HepG2 (cell line): ENCODE results near the gene FGF1. TPM values are rescaled to one million over a fixed set of nuclear protein-coding genes. Genes with fewer than 3 reads are reported as not detected.

Source experiments
- CEBPZ ChIP-seq: IDR thresholded peaks from 2 replicates; pipeline ENCODE4 v1.6.1; 2012; ENCODE audit warnings: low read length, improper control_type of control experiment
- LCORL ChIP-seq, 2 experiments: fragments of 450-650 bp in 1 of 2; sonication (generic) in 1 of 2; formaldehyde crosslinking in 1 of 2; IDR thresholded peaks; 2 replicates each; pipeline versions ENCODE4 v1.5.0 to v1.6.1; 2017 to 2020; ENCODE audit warnings: antibody characterized with exemption in 1 of 2, missing genetic modification reagents in 1 of 2
- MAZ ChIP-seq, 2 experiments: sonication (generic) in 1 of 2; formaldehyde crosslinking in 1 of 2; IDR thresholded peaks; 2 replicates each; pipeline versions ENCODE4 v1.5.0 to v1.6.1; 2012 to 2020; ENCODE audit warnings: low read depth in 2 of 2, mild to moderate bottlenecking in 2 of 2, borderline replicate concordance in 1 of 2, improper control_type of control experiment in 1 of 2, low read length in 1 of 2, missing genetic modification reagents in 1 of 2, moderate library complexity in 1 of 2
- SOX5 ChIP-seq: IDR thresholded peaks from 2 replicates; pipeline ENCODE4 v1.6.1; 2016; ENCODE audit warnings: borderline replicate concordance
- YY1 ChIP-seq: IDR thresholded peaks from 2 replicates; pipeline ENCODE4 v1.6.1; 2011; ENCODE audit warnings: low read length, low read depth, moderate library complexity, mild to moderate bottlenecking; ENCODE audit not compliant: insufficient read depth, insufficient replicate concordance
- ZBTB10 ChIP-seq: sonication (generic); formaldehyde crosslinking; IDR thresholded peaks from 2 replicates; pipeline ENCODE4 v1.4.0; 2020; ENCODE audit warnings: missing genetic modification reagents, borderline replicate concordance
- ZNF274 ChIP-seq: sonication (generic); formaldehyde crosslinking; IDR thresholded peaks from 2 replicates; pipeline ENCODE4 v1.5.1; 2020; ENCODE audit warnings: mild to moderate bottlenecking, missing genetic modification reagents
- ZNF713 ChIP-seq: sonication (generic); formaldehyde crosslinking; IDR thresholded peaks from 2 replicates; pipeline ENCODE4 v1.4.0; 2020; ENCODE audit warnings: mild to moderate bottlenecking, missing genetic modification reagents
- polyA plus RNA-seq, 8 experiments: library from polyadenylated mRNA; depleted of rRNA in 3 of 8; stranded (reverse) in 7 of 8; unstranded in 1 of 8; fragments of >200 nt; fragmentation: Illumina TruSeq in 4 of 8; extraction: Trizol in 4 of 8; gene quantifications; 2 replicates each; pipeline versions ENCODE4 v1.2.1 to v1.2.3, GENCODE V29; 2011 to 2016; ENCODE audit warnings: low read depth in 4 of 8, missing spikeins in 1 of 8, mixed read lengths in 1 of 8; ENCODE audit not compliant: insufficient read depth in 1 of 8
- total RNA-seq, 5 experiments: library from RNA; depleted of rRNA; stranded (reverse); fragments of >200 nt; fragmentation: Illumina TruSeq; extraction: Trizol; gene quantifications; 2 replicates each; pipeline ENCODE4 v1.2.3, GENCODE V29; 2016; ENCODE audit warnings: low read depth in 1 of 5
- TF ChIP-seq, protein P1 (sequence below): sonication (generic); formaldehyde crosslinking; IDR thresholded peaks from 2 replicates; pipeline ENCODE4 v1.4.0; 2020; ENCODE audit warnings: missing genetic modification reagents, borderline replicate concordance

The FGF1 gene
- total and polyA plus RNA-seq, 2 of the 13 experiments (the other 11 are each of a cell fraction or from before 2014, with no cell fraction given) = not detected

GRCh38 chr5:142608081-142608480 is 77.8 kb downstream of the FGF1 start (continued):
- TF ChIP-seq, protein P1, sequence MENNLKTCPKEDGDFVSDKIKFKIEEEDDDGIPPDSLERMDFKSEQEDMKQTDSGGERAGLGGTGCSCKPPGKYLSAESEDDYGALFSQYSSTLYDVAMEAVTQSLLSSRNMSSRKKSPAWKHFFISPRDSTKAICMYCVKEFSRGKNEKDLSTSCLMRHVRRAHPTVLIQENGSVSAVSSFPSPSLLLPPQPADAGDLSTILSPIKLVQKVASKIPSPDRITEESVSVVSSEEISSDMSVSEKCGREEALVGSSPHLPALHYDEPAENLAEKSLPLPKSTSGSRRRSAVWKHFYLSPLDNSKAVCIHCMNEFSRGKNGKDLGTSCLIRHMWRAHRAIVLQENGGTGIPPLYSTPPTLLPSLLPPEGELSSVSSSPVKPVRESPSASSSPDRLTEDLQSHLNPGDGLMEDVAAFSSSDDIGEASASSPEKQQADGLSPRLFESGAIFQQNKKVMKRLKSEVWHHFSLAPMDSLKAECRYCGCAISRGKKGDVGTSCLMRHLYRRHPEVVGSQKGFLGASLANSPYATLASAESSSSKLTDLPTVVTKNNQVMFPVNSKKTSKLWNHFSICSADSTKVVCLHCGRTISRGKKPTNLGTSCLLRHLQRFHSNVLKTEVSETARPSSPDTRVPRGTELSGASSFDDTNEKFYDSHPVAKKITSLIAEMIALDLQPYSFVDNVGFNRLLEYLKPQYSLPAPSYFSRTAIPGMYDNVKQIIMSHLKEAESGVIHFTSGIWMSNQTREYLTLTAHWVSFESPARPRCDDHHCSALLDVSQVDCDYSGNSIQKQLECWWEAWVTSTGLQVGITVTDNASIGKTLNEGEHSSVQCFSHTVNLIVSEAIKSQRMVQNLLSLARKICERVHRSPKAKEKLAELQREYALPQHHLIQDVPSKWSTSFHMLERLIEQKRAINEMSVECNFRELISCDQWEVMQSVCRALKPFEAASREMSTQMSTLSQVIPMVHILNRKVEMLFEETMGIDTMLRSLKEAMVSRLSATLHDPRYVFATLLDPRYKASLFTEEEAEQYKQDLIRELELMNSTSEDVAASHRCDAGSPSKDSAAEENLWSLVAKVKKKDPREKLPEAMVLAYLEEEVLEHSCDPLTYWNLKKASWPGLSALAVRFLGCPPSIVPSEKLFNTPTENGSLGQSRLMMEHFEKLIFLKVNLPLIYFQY (CRISPR knock-in tag) = no peak
- no peak for TF ChIP-seq ZNF274 (CRISPR knock-in tag)
- TF ChIP-seq SOX5 (CRISPR knock-in tag) = no peak
- TF ChIP-seq YY1 = no peak
- no peak for TF ChIP-seq ZNF713 (CRISPR knock-in tag)
- TF ChIP-seq MAZ (IDR thresholded peaks at IDR 0.05; ENCODE audit: borderline replicate concordance, low read depth, low read length) = no peak
- TF ChIP-seq MAZ (CRISPR knock-in tag; IDR thresholded peaks at IDR 0.05; ENCODE audit: low read depth) = no peak
- no peak for TF ChIP-seq LCORL (IDR thresholded peaks at IDR 0.05)
- TF ChIP-seq LCORL (CRISPR knock-in tag; IDR thresholded peaks at IDR 0.05) = no peak
- no peak for TF ChIP-seq ZBTB10
- TF ChIP-seq CEBPZ = no peak
